Hematopoietic multipotent progenitor cell treated with erythropoietin and hydrocortisone succinate and interleukin-3 and kit ligand, for 4 days (in vitro differentiated cells): ENCODE results near the gene SDCCAG8.
A peak's percentile ranks its signal among the peaks of the same experiment; 100 is the strongest.

Source experiments
- DNase-seq: peaks from one replicate; pipeline ENCODE4 v3.0.0-alpha.2; 2015

The SDCCAG8 gene

GRCh38 chr1:243341074-243341473 lies 85.2 kb downstream of the SDCCAG8 start:
- no peak for DNase-seq

- DNase-seq: peak; percentile 83
These were observed 88.4 kb downstream of the SDCCAG8 start for GRCh38 chr1:243343970-243344937.

- DNase-seq: peak; percentile 62
These were observed 89.4 kb downstream of the SDCCAG8 start for GRCh38 chr1:243345205-243345604.

GRCh38 chr1:243346016-243346415 lies 90.2 kb downstream of the SDCCAG8 start:
- no peak for DNase-seq

GRCh38 chr1:243346468-243346867 lies 90.6 kb downstream of the SDCCAG8 start:
- no peak for DNase-seq

GRCh38 chr1:243348331-243348730 lies 92.5 kb downstream of the SDCCAG8 start:
- no peak for DNase-seq

- no peak for DNase-seq
These were observed 93.3 kb downstream of the SDCCAG8 start for GRCh38 chr1:243349128-243349527.

GRCh38 chr1:243351337-243351736 lies 95.5 kb downstream of the SDCCAG8 start:
- no peak for DNase-seq

GRCh38 chr1:243354511-243355153 lies 98.8 kb downstream of the SDCCAG8 start:
- DNase-seq: peak; percentile 49

- DNase-seq: no peak
These were observed 108.0 kb downstream of the SDCCAG8 start for GRCh38 chr1:243363832-243364231.

GRCh38 chr1:243364330-243364729 lies 108.5 kb downstream of the SDCCAG8 start:
- no peak for DNase-seq

GRCh38 chr1:243364866-243365265 lies 109.0 kb downstream of the SDCCAG8 start:
- DNase-seq: no peak

GRCh38 chr1:243367314-243367713 lies 111.5 kb downstream of the SDCCAG8 start:
- no peak for DNase-seq

- DNase-seq: no peak
These were observed 118.6 kb downstream of the SDCCAG8 start for GRCh38 chr1:243374412-243374811.

GRCh38 chr1:243375596-243375995 lies 119.8 kb downstream of the SDCCAG8 start:
- no peak for DNase-seq

- no peak for DNase-seq
These were observed 122.8 kb downstream of the SDCCAG8 start for GRCh38 chr1:243378669-243379068.

- no peak for DNase-seq
These were observed 123.4 kb downstream of the SDCCAG8 start for GRCh38 chr1:243379208-243379607.

- no peak for DNase-seq
These were observed 123.9 kb downstream of the SDCCAG8 start for GRCh38 chr1:243379706-243380105.

- DNase-seq: no peak
These were observed 132.4 kb downstream of the SDCCAG8 start for GRCh38 chr1:243388276-243388675.

GRCh38 chr1:243390162-243390791 lies 134.4 kb downstream of the SDCCAG8 start:
- peak; percentile 45 for DNase-seq

- DNase-seq: no peak
These were observed 135.5 kb downstream of the SDCCAG8 start for GRCh38 chr1:243391355-243391754.

GRCh38 chr1:243393096-243393495 lies 137.3 kb downstream of the SDCCAG8 start:
- DNase-seq: peak; percentile 88

GRCh38 chr1:243394066-243394465 lies 138.2 kb downstream of the SDCCAG8 start:
- DNase-seq: no peak
